GM23338 (cell line): ENCODE results near the gene RGCC. TPM values are rescaled to one million over a fixed set of nuclear protein-coding genes. Genes with fewer than 3 reads are reported as not detected.
"Not testable (repeated sequence)": the region's sequence is repeated elsewhere in the genome, so short reads cannot be mapped to it uniquely, and the experiment has no call there.

Experiments
- ATAC-seq: fragments of 200-7000 bp; cut with Tn5 transposase; 3 replicates; pipeline ENCODE4 v1.9.1; 2020
- DNase-seq: peaks from one replicate; pipeline ENCODE4 v3.0.0-alpha.2; 2015; ENCODE audit warnings: low spot score
- H2AFZ ChIP-seq: fragments of 200-600 bp; sonication (generic); 2 replicates; pipeline ENCODE4 v1.8.0; 2016; ENCODE audit warnings: antibody characterized with exemption, mild to moderate bottlenecking, moderate library complexity
- H3F3A ChIP-seq: fragments of 200-600 bp; sonication (generic); replicated peaks from 2 replicates; pipeline ENCODE4 v1.8.0; 2017; ENCODE audit warnings: antibody characterized with exemption, mixed run types, low read depth
- H3K27ac ChIP-seq: fragments of 200-600 bp; sonication (generic); 2 replicates; pipeline ENCODE4 v1.6.1; 2016; ENCODE audit warnings: low read depth
- H3K27me3 ChIP-seq: fragments of 200-600 bp; sonication (generic); 2 replicates; pipeline ENCODE4 v1.8.0; 2016; ENCODE audit warnings: mild to moderate bottlenecking, mixed run types, moderate library complexity; ENCODE audit not compliant: insufficient read depth
- H3K36me3 ChIP-seq: fragments of 200-600 bp; sonication (generic); 2 replicates; pipeline ENCODE4 v1.8.0; 2016; ENCODE audit warnings: mild to moderate bottlenecking; ENCODE audit not compliant: insufficient read depth
- H3K4me1 ChIP-seq: fragments of 200-600 bp; sonication (generic); 2 replicates; pipeline ENCODE4 v1.8.0; 2016; ENCODE audit warnings: mild to moderate bottlenecking, moderate library complexity; ENCODE audit not compliant: insufficient read depth
- H3K4me2 ChIP-seq: fragments of 200-600 bp; sonication (generic); 2 replicates; pipeline ENCODE4 v1.7.1; 2017; ENCODE audit warnings: mixed run types
- H3K4me3 ChIP-seq: fragments of 200-600 bp; sonication (generic); 2 replicates; pipeline ENCODE4 v1.6.1; 2016; ENCODE audit warnings: mixed run types
- H3K79me2 ChIP-seq: fragments of 200-600 bp; sonication (generic); replicated peaks from 2 replicates; pipeline ENCODE4 v1.8.0; 2017; ENCODE audit warnings: mild to moderate bottlenecking; ENCODE audit not compliant: insufficient read depth
- H3K9me2 ChIP-seq: fragments of 200-600 bp; sonication (generic); 2 replicates; pipeline ENCODE4 v1.8.0; 2017; ENCODE audit not compliant: insufficient read depth
- H4K20me1 ChIP-seq: fragments of 200-600 bp; sonication (generic); replicated peaks from 2 replicates; pipeline ENCODE4 v1.8.0; 2017; ENCODE audit warnings: mild to moderate bottlenecking; ENCODE audit not compliant: insufficient read depth
- H3K27ac Mint-ChIP-seq: 2 replicates; pipeline ENCODE4 v1.8.0; 2020; ENCODE audit warnings: inconsistent platforms, mild to moderate bottlenecking, moderate library complexity, mixed read lengths
- H3K27me3 Mint-ChIP-seq: 3 replicates; pipeline ENCODE4 v1.8.0; 2022; ENCODE audit warnings: low read depth, mild to moderate bottlenecking, moderate library complexity, mixed read lengths, inconsistent platforms; ENCODE audit not compliant: insufficient read depth, poor library complexity
- H3K36me3 Mint-ChIP-seq: 3 replicates; pipeline ENCODE4 v1.8.0; 2021; ENCODE audit warnings: low read depth, mild to moderate bottlenecking, inconsistent platforms, moderate library complexity, mixed read lengths
- H3K4me1 Mint-ChIP-seq: 3 replicates; pipeline ENCODE4 v1.8.0; 2020; ENCODE audit warnings: mild to moderate bottlenecking, inconsistent platforms, mixed read lengths
- H3K4me3 Mint-ChIP-seq: 3 replicates; pipeline ENCODE4 v1.8.0; 2021; ENCODE audit warnings: moderate library complexity, mild to moderate bottlenecking, inconsistent platforms, mixed read lengths
- H3K9me3 Mint-ChIP-seq: 3 replicates; pipeline ENCODE4 v1.8.0; 2020; ENCODE audit warnings: moderate library complexity, mild to moderate bottlenecking, inconsistent platforms, mixed read lengths
- CREB1 ChIP-seq: fragments of 250-450 bp; sonication (Bioruptor Pico); IDR thresholded peaks from 2 replicates; pipeline ENCODE4 v1.5.0; 2020; ENCODE audit warnings: low read depth, mild to moderate bottlenecking, moderate library complexity
- CTCF ChIP-seq, 2 experiments: fragments of 200-600 bp in 1 of 2; sonication (generic) in 1 of 2; conservative IDR thresholded peaks; 2 replicates each; pipeline versions ENCODE4 v1.5.1 to v1.6.1; 2016 to 2017; ENCODE audit warnings: antibody characterized with exemption in 2 of 2, low read depth in 2 of 2, mild to moderate bottlenecking in 2 of 2, moderate library complexity in 1 of 2
- EZH2 ChIP-seq: fragments of 200-600 bp; sonication (generic); IDR thresholded peaks from one replicate; pipeline ENCODE4 v1.8.0; 2017; ENCODE audit warnings: antibody characterized with exemption, mild to moderate bottlenecking, low read depth; ENCODE audit not compliant: unreplicated experiment
- EZH2phosphoT487 ChIP-seq: fragments of 200-600 bp; sonication (generic); IDR thresholded peaks from one replicate; pipeline ENCODE4 v1.8.1; 2018; ENCODE audit warnings: antibody characterized with exemption; ENCODE audit not compliant: unreplicated experiment
- JUNB ChIP-seq: IDR thresholded peaks from one replicate; pipeline ENCODE4 v1.6.1; 2016; ENCODE audit warnings: antibody characterized with exemption; ENCODE audit not compliant: unreplicated experiment
- NANOG ChIP-seq: IDR thresholded peaks from 2 replicates; pipeline ENCODE4 v1.6.1; 2016; ENCODE audit warnings: antibody characterized with exemption, borderline replicate concordance
- POLR2AphosphoS5 ChIP-seq: IDR thresholded peaks from 2 replicates; pipeline ENCODE4 v1.6.1; 2016; ENCODE audit warnings: antibody characterized with exemption, low read depth
- REST ChIP-seq: IDR thresholded peaks from one replicate; pipeline ENCODE4 v1.6.1; 2018; ENCODE audit warnings: antibody characterized with exemption; ENCODE audit not compliant: unreplicated experiment
- STAT1 ChIP-seq: IDR thresholded peaks from one replicate; pipeline ENCODE4 v1.6.1; 2016; ENCODE audit warnings: antibody characterized with exemption; ENCODE audit not compliant: unreplicated experiment
- ZNF114 ChIP-seq: fragments of 250-450 bp; sonication (Bioruptor Pico); IDR thresholded peaks from 2 replicates; pipeline ENCODE4 v1.5.0; 2020; ENCODE audit warnings: mild to moderate bottlenecking, moderate library complexity
- ZNF331 ChIP-seq: fragments of 250-450 bp; sonication (Bioruptor Pico); IDR thresholded peaks from 2 replicates; pipeline ENCODE4 v1.5.0; 2020; ENCODE audit warnings: low read depth, mild to moderate bottlenecking, moderate library complexity
- ZNF462 ChIP-seq: fragments of 250-450 bp; sonication (Bioruptor Pico); IDR thresholded peaks from 2 replicates; pipeline ENCODE4 v1.5.0; 2020; ENCODE audit warnings: mild to moderate bottlenecking, moderate library complexity
- polyA plus RNA-seq: library from polyadenylated mRNA; unstranded; fragments of >200 nt; fragmentation: Nextera tagmentation; extraction: Ambion mirVana; gene quantifications from 2 replicates; pipeline ENCODE4 v1.2.1, GENCODE V29; 2016
- total RNA-seq: library from RNA; depleted of rRNA; stranded (reverse); fragments of >200 nt; shearing (Covaris generic); gene quantifications from 2 replicates; pipeline ENCODE4 v1.2.3, GENCODE V29; 2014

The RGCC gene
- total and polyA plus RNA-seq, 2 experiments from 2014 or later, result 0.65 to 0.66 TPM

- not testable (repeated sequence) for H3K79me2 ChIP-seq, H3K4me3 Mint-ChIP-seq, H3K4me2 ChIP-seq, H3K36me3 Mint-ChIP-seq, H3K27me3 ChIP-seq, H3K27ac Mint-ChIP-seq, H3K4me3 ChIP-seq, H3F3A ChIP-seq, H3K27me3 Mint-ChIP-seq, H3K9me3 Mint-ChIP-seq, H3K4me1 Mint-ChIP-seq, H2AFZ ChIP-seq, H3K4me1 ChIP-seq, H3K27ac ChIP-seq, DNase-seq, H4K20me1 ChIP-seq, ATAC-seq, H3K9me2 ChIP-seq, H3K36me3 ChIP-seq
Measured at GRCh38 chr13:41424675-41425074, 32.7 kb upstream of the RGCC start.

GRCh38 chr13:41426047-41426446, 31.3 kb upstream of the RGCC start:
- Histone ChIP-seq H3K4me1 (no peaks in the 10 kb centered on the region), H3F3A (no peaks in the 10 kb centered on the region), H4K20me1 (no peaks in the 10 kb centered on the region), H3K27ac (no peak overlapping the region), H3K27me3 (no peaks in the 10 kb centered on the region), H2AFZ (no peak overlapping the region), H3K79me2 (no peaks in the 10 kb centered on the region), H3K36me3 (no peaks in the 10 kb centered on the region), H3K4me3 (no peak overlapping the region), H3K9me2 (no peaks in the 10 kb centered on the region), H3K4me2 (no peak overlapping the region)
- ATAC-seq, result no peak
- no peak for DNase-seq
- Mint-ChIP-seq H3K9me3 (no peaks in the 10 kb centered on the region), H3K27me3 (no peaks in the 10 kb centered on the region), H3K27ac (no peak overlapping the region), H3K4me1 (no peaks in the 10 kb centered on the region; the same call in 2 of the 3 replicates), H3K36me3 (no peaks in the 10 kb centered on the region), H3K4me3 (no peak overlapping the region)
- TF ChIP-seq POLR2AphosphoS5, result no peak
- no peak for TF ChIP-seq ZNF331 (CRISPR knock-in tag)
- no peak for TF ChIP-seq NANOG
- TF ChIP-seq REST, result no peak
- TF ChIP-seq CREB1 (CRISPR knock-in tag), result no peak
- no peak for TF ChIP-seq STAT1
- no peak for TF ChIP-seq ZNF114 (CRISPR knock-in tag)
- no peak for TF ChIP-seq EZH2phosphoT487
- no peak for TF ChIP-seq CTCF (conservative IDR thresholded peaks at IDR 0.05; ENCODE audit: low read depth in 2 of 2)
- no peak for TF ChIP-seq JUNB
- TF ChIP-seq EZH2, result no peak
- no peak for TF ChIP-seq ZNF462 (CRISPR knock-in tag)
